GM12878 (cell line): ENCODE data around the gene PRKAB1. TPM values are rescaled to one million over a fixed set of nuclear protein-coding genes. Genes with fewer than 3 reads are reported as not detected.
A peak's percentile ranks its signal among the peaks of the same experiment; 100 is the strongest.

Experiments used
- ATAC-seq: fragments of 200-7000 bp; cut with Tn5 transposase; 3 replicates; pipeline ENCODE4 v1.9.1; 2020; ENCODE audit warnings: mild to moderate bottlenecking, moderate library complexity
- BruUV-seq: library from RNA; stranded (reverse); fragments of 400-500 nt; replicated peaks from 2 replicates; lab custom pipeline; 2021; lab: Mats Ljungman, UMichigan
- CTCF ChIA-PET: fragments of 300-600 bp; sonication (Branson Sonifier 250); formaldehyde crosslinking; extraction: SDS; loops from one replicate; lab custom pipeline; 2021; ENCODE audit warnings: inconsistent platforms; lab: Yijun Ruan, JAX
- POLR2A ChIA-PET: fragments of 350-600 bp; formaldehyde crosslinking; extraction: SDS; loops from one replicate; lab custom pipeline; 2021; ENCODE audit warnings: inconsistent platforms; lab: Charles Lee
- RAD21 ChIA-PET: fragments of 300-600 bp; sonication (Branson Sonifier 250); formaldehyde crosslinking; loops from one replicate; lab custom pipeline; 2023; ENCODE audit warnings: antibody characterized with exemption; ENCODE audit not compliant: unreplicated experiment; lab: Charles Lee
- SMC1A ChIA-PET: fragments of 300-600 bp; sonication (Branson Sonifier 250); formaldehyde crosslinking; loops from one replicate; lab custom pipeline; 2023; ENCODE audit not compliant: unreplicated experiment, uncharacterized antibody; lab: Charles Lee
- DNase-seq: peaks from one replicate; pipeline ENCODE4 v3.0.0-alpha.2; 2011; ENCODE audit warnings: low read depth, low spot score
- FAIRE-seq: peaks from 3 replicates; lab custom pipeline; 2011; peaks lifted over from hg19 to GRCh38; lab: Jason Lieb, UNC
- H2AFZ ChIP-seq: 2 replicates; pipeline ENCODE4 v1.6.0; 2011; ENCODE audit warnings: low read depth, low read length, control low read depth; ENCODE audit not compliant: control insufficient read depth
- H3K27ac ChIP-seq: 2 replicates; pipeline ENCODE4 v1.5.1; 2011; ENCODE audit warnings: control low read depth; ENCODE audit not compliant: control insufficient read depth, insufficient read depth
- H3K27me3 ChIP-seq, 2 experiments: replicated peaks in 1 of 2; 2 replicates each; pipeline versions ENCODE4 v1.6.0 to v1.6.1; 2011; ENCODE audit warnings: low read length in 1 of 2; ENCODE audit not compliant: control insufficient read depth in 2 of 2, insufficient read depth in 2 of 2
- H3K36me3 ChIP-seq, 2 experiments: 2 replicates each; pipeline ENCODE4 v1.5.1; 2011; ENCODE audit warnings: low read length in 1 of 2; ENCODE audit not compliant: control insufficient read depth in 2 of 2, insufficient read depth in 2 of 2
- H3K4me1 ChIP-seq: 2 replicates; pipeline ENCODE4 v1.6.1; 2011; ENCODE audit warnings: mild to moderate bottlenecking, low read length, moderate library complexity, mixed read lengths; ENCODE audit not compliant: control insufficient read depth, insufficient read depth
- H3K4me2 ChIP-seq: 2 replicates; pipeline ENCODE4 v1.6.0; 2011; ENCODE audit warnings: control low read depth; ENCODE audit not compliant: control insufficient read depth, insufficient read depth
- H3K4me3 ChIP-seq: fragments of 200-600 bp; sonication (generic); 2 replicates; pipeline ENCODE4 v1.5.1; 2016
- H3K79me2 ChIP-seq: 2 replicates; pipeline ENCODE4 v1.6.0; 2011; ENCODE audit warnings: low read length; ENCODE audit not compliant: control insufficient read depth, insufficient read depth
- H3K9ac ChIP-seq: 2 replicates; pipeline ENCODE4 v1.8.0; 2011; ENCODE audit warnings: low read length, control low read depth, mixed read lengths; ENCODE audit not compliant: control insufficient read depth, insufficient read depth
- H3K9me3 ChIP-seq: replicated peaks from 3 replicates; pipeline ENCODE4 v1.5.1; 2011; ENCODE audit warnings: mild to moderate bottlenecking, low read length; ENCODE audit not compliant: control insufficient read depth, insufficient read depth
- H4K20me1 ChIP-seq: 2 replicates; pipeline ENCODE4 v1.6.0; 2011; ENCODE audit not compliant: control insufficient read depth, insufficient read depth
- ATF2 ChIP-seq: IDR thresholded peaks from 2 replicates; pipeline ENCODE4 v1.6.1; 2012; ENCODE audit warnings: low read length, inconsistent platforms
- HDAC6 ChIP-seq: fragments of 200-600 bp; sonication (generic); IDR thresholded peaks from one replicate; pipeline ENCODE4 v1.8.0; 2017; ENCODE audit warnings: antibody characterized with exemption; ENCODE audit not compliant: unreplicated experiment
- KLF5 ChIP-seq: fragments of 450-650 bp; IDR thresholded peaks from 2 replicates; pipeline ENCODE4 v1.6.1; 2014; ENCODE audit warnings: mild to moderate bottlenecking; ENCODE audit not compliant: partially characterized antibody
- NFYA ChIP-seq: IDR thresholded peaks from 2 replicates; pipeline ENCODE4 v1.6.1; 2011; ENCODE audit warnings: low read depth, mild to moderate bottlenecking, low read length, improper control_type of control experiment, borderline replicate concordance
- NRF1 ChIP-seq: conservative IDR thresholded peaks from 2 replicates; pipeline ENCODE4 v1.6.1; 2011; ENCODE audit warnings: mild to moderate bottlenecking, low read depth, low read length, improper control_type of control experiment
- RUNX3 ChIP-seq: IDR thresholded peaks from 2 replicates; pipeline ENCODE4 v1.6.1; 2012; ENCODE audit warnings: low read length, inconsistent platforms
- SRF ChIP-seq, 2 experiments: IDR thresholded peaks; 2 replicates each; pipeline ENCODE4 v1.6.1; 2011; ENCODE audit warnings: low read depth in 2 of 2, low read length in 2 of 2, mild to moderate bottlenecking in 1 of 2, moderate library complexity in 1 of 2
- YY1 ChIP-seq: IDR thresholded peaks from 2 replicates; pipeline ENCODE4 v1.6.1; 2011; ENCODE audit warnings: low read depth, mild to moderate bottlenecking, low read length
- WGBS: methylation state at CpG from one replicate; pipeline ENCODE4 v1.1.6; 2016; ENCODE audit warnings: low lambda C conversion rate; ENCODE audit not compliant: insufficient replicate concordance, insufficient coverage; ENCODE audit errors: missing lambda C conversion rate; 5-methylcytosine and 5-hydroxymethylcytosine counted together
- in situ Hi-C: fragments of 300-500 bp; cut with MboI; formaldehyde crosslinking; loops from 9 replicates; pipeline ENCODE4 v1.14.3; 2018; ENCODE audit warnings: mixed read lengths
- intact Hi-C: fragments of 100-400 bp; cut with micrococcal nuclease; formaldehyde crosslinking; loops from one replicate; pipeline ENCODE4 v1.14.2; 2022; ENCODE audit not compliant: unreplicated experiment
- polyA plus RNA-seq, 11 experiments: library from polyadenylated mRNA; depleted of rRNA in 4 of 11; unstranded in 6 of 11; stranded (reverse) in 5 of 11; fragments of >200 nt; fragmentation: Nextera tagmentation in 4 of 11; fragmentation: Illumina TruSeq in 1 of 11; extraction: Ambion mirVana in 4 of 11; extraction: Trizol in 1 of 11; gene quantifications; 1 replicate in 1 of 11; 2 replicates in 10 of 11; pipeline versions ENCODE4 v1.2.1 to v1.2.3, GENCODE V29; 2011 to 2016; ENCODE audit warnings: inconsistent platforms in 2 of 11, missing spikeins in 2 of 11, low read depth in 1 of 11
- total RNA-seq, 4 experiments: library from RNA; depleted of rRNA in 3 of 4; stranded (reverse); fragments of >200 nt in 3 of 4; fragmentation: Illumina TruSeq in 1 of 4; extraction: Trizol in 1 of 4; gene quantifications; 2 replicates each; pipeline versions ENCODE4 v1.2.1 to v1.2.3, GENCODE V29; 2013 to 2021
- TF ChIP-seq, protein P1 (sequence below): fragments of 450-650 bp; IDR thresholded peaks from 2 replicates; pipeline ENCODE4 v1.6.1; 2017; ENCODE audit warnings: mild to moderate bottlenecking, low read depth, inconsistent platforms; ENCODE audit not compliant: poor library complexity, severe bottlenecking
- TF ChIP-seq, protein P2 (sequence below): IDR thresholded peaks from 2 replicates; pipeline ENCODE4 v1.6.1; 2012; ENCODE audit warnings: low read depth, low read length, improper control_type of control experiment

The PRKAB1 gene
- total and polyA plus RNA-seq, 10 of the 15 experiments (the other 5 are each of a cell fraction or from before 2014, with no cell fraction given), result 24.6 to 85.0 (median 50.6) TPM

DNA sequence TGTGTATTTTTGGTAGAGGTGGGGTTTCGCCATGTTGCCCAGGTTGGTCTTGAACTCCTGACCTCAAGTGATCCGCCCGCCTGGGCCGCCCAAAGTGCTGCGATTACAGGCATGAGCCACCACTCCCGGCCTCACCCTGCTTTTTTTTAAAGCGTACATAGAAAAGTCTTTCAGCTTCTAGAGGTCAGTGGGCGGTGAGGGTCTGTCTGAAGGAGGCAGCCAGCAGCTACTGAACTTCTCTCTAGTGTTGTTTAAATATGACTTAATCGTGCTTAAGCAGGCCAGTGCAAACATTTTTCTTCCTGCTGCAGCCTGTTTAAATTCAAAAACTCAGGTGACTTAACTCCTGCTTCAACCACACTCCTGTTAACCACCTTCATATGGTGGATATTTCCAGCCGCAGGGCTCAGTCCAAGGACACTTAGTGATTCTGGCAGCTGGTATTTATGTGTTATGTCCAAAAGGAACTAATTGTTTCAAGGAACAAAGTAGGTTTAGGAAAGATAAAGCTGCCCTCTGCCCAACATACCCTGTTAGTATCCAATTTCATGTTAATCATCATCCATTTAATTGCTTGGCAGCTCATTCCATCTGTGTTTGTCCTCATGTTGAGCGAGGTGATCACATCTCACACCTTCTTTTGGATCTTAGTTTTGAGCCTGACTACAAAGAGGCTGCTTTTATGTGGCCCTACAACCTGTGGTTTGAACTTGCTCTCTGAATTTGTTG lies 2.0 kb downstream of the PRKAB1 start:
- peaks cover 40% of the 10 kb centered on the region for H3K79me2 ChIP-seq
- H3K9ac ChIP-seq, result peak overlapping the region; percentile 47
- H3K27ac ChIP-seq, result peak overlapping the region; percentile 28; the same call in 1 of the 2 replicates
- no peaks in the 10 kb centered on the region for H3K27me3 ChIP-seq
- peaks cover 10 to 21% of the 10 kb centered on the region in 2 experiments for H3K36me3 ChIP-seq
- ChIA-PET SMC1A (interaction anchor here (1.6 to 6.9 kb wide), 2 partner anchors 11 to 59 kb away, joined by 5 to 83 read pairs; no protein-coding TSS in a partner anchor), RAD21 (interaction anchor here (1.2 to 4.3 kb wide), 4 partner anchors 12 to 453 kb away, joined by 3 to 41 read pairs (median 5); partner anchors contain the start of gene BICDL1), CTCF (interaction anchor here (1.3 to 7.2 kb wide), 3 partner anchors 9 to 13 kb away, joined by 3 to 91 read pairs (median 4); no protein-coding TSS in a partner anchor), POLR2A (interaction anchor here (0.6 to 5.4 kb wide), 4 partner anchors 7 to 112 kb away, joined by 3 to 54 read pairs (median 4); no protein-coding TSS in a partner anchor)
- TF ChIP-seq YY1 (no peak), RUNX3 (peak; percentile 45; the same call in 1 of the 2 replicates)
- H2AFZ ChIP-seq, result no peak overlapping the region
- H3K4me2 ChIP-seq, result peak overlapping the region; percentile 53
- H3K9me3 ChIP-seq, result no peaks in the 10 kb centered on the region
- H3K4me1 ChIP-seq, result peaks cover 24% of the 10 kb centered on the region
- intact Hi-C loops, result loop anchor here (5.0 kb wide), 3 partner anchors 228 to 317 kb away; partner anchors contain the start of gene BICDL1
- H3K4me3 ChIP-seq, result peak overlapping the region; percentile 66
- 23% methylated on average over 11 of the region's 11 CpGs for WGBS
- DNase-seq (no peak), FAIRE-seq (no peak), ATAC-seq (no peak)
- no peaks in the 10 kb centered on the region for H4K20me1 ChIP-seq
- in situ Hi-C loops, result loop anchor here (25.0 kb wide), 1 partner anchor 1533 kb away; the partner anchor contains the start of gene PEBP1
- TSS peak; percentile 28 for BruUV-seq

DNA sequence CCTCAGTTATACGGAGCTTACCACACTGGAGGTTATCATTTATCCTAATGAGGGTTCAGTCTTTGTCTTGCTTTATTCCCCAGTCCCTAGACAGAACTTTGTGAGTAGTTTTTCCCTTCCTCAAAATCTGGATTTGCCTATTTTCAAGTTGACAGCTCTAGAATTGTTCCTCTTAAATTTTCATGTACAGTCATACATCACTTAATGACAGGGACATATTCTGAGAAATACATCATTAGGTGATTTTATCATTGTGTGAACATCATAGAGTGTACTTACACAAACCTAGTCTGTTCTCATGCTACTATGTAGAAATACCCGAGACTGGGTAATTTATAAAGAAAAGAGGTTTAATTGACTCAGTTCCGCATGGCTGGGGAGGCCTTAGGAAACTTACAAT lies 3.1 kb downstream of the PRKAB1 start:
- H3K79me2 ChIP-seq, result peaks cover 40% of the 10 kb centered on the region
- ChIA-PET RAD21 (interaction anchor here (0.7 to 4.3 kb wide), 2 partner anchors 10 to 318 kb away, joined by 4 to 41 read pairs; partner anchors contain the start of gene BICDL1), SMC1A (interaction anchor here (6.9 kb wide), 1 partner anchor 10 kb away, joined by 83 read pairs; no protein-coding TSS in a partner anchor), CTCF (interaction anchor here (1.0 to 7.2 kb wide), 4 partner anchors 9 to 108 kb away, joined by 3 to 91 read pairs (median 4); no protein-coding TSS in a partner anchor), POLR2A (interaction anchor here (0.5 to 5.4 kb wide), 2 partner anchors 10 to 1610 kb away, joined by 4 to 54 read pairs; no protein-coding TSS in a partner anchor)
- H3K9me3 ChIP-seq, result no peaks in the 10 kb centered on the region
- FAIRE-seq (no peak), ATAC-seq (no peak), DNase-seq (no peak)
- H3K4me1 ChIP-seq, result peaks cover 15% of the 10 kb centered on the region
- H3K36me3 ChIP-seq, result peaks cover 14 to 30% of the 10 kb centered on the region in 2 experiments
- H3K4me3 ChIP-seq, result peak overlapping the region; percentile 66; the same call in 1 of the 2 replicates
- intact Hi-C loops, result no loop called here
- no peak overlapping the region for H2AFZ ChIP-seq
- no peaks in the 10 kb centered on the region for H3K27me3 ChIP-seq
- peak overlapping the region; percentile 28; the same call in 1 of the 2 replicates for H3K27ac ChIP-seq
- WGBS, result 60% methylated on average over 3 of the region's 3 CpGs
- H4K20me1 ChIP-seq, result no peaks in the 10 kb centered on the region
- in situ Hi-C loops, result loop anchor here (25.0 kb wide), 1 partner anchor 1534 kb away; the partner anchor contains the start of gene PEBP1
- no peak overlapping the region for H3K9ac ChIP-seq
- BruUV-seq, result no TSS peak
- peak overlapping the region; percentile 53 for H3K4me2 ChIP-seq
- TF ChIP-seq ATF2 (0 out of 2 replicates have a peak, but pooled peaks have one; percentile 13), KLF5 (no peak), NFYA (no peak), NRF1 (no peak), HDAC6 (no peak), SRF (IDR thresholded peaks at IDR 0.05; ENCODE audit: low read depth in 2 of 2, low read length in 2 of 2) (no peak)
- TF ChIP-seq, protein P1, sequence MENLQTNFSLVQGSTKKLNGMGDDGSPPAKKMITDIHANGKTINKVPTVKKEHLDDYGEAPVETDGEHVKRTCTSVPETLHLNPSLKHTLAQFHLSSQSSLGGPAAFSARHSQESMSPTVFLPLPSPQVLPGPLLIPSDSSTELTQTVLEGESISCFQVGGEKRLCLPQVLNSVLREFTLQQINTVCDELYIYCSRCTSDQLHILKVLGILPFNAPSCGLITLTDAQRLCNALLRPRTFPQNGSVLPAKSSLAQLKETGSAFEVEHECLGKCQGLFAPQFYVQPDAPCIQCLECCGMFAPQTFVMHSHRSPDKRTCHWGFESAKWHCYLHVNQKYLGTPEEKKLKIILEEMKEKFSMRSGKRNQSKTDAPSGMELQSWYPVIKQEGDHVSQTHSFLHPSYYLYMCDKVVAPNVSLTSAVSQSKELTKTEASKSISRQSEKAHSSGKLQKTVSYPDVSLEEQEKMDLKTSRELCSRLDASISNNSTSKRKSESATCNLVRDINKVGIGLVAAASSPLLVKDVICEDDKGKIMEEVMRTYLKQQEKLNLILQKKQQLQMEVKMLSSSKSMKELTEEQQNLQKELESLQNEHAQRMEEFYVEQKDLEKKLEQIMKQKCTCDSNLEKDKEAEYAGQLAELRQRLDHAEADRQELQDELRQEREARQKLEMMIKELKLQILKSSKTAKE, result no peak
- TF ChIP-seq, protein P2, sequence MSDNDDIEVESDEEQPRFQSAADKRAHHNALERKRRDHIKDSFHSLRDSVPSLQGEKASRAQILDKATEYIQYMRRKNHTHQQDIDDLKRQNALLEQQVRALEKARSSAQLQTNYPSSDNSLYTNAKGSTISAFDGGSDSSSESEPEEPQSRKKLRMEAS, result no peak
